ENCODE measurements around the gene TNNI2.

DNA sequence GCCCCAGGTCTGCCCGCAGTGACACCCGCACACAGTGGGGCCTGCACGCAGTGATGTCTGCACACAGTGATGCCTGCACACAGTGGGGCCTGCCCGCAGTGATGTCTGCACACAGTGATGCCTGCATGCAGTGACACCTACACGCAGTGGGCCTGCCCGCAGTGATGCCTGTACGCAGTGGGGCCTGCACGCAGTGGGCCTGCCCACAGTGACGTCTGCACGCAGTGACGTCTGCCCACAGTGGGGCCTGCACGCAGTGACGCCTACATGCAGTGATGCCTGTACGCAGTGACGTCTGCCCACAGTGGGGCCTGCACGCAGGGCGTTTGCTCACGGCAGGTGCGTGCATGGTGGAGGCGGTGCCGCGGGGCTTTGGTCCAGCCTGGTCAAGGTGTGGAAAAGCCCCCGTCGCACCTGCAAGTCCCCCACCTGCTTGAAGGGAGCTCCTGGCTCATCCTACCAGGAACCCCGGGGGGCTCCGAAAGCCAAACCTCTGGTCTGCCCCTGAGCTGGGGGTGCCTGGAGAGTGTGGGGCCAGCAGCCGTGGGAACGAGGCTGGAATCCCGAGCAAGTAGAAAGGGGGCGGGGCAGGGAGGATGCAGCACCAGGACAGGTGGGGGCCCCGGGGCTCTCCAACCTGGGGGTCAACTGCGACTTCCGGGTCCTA is 12.9 kb upstream of the TNNI2 start:
- TF ChIP-seq, protein P1, sequence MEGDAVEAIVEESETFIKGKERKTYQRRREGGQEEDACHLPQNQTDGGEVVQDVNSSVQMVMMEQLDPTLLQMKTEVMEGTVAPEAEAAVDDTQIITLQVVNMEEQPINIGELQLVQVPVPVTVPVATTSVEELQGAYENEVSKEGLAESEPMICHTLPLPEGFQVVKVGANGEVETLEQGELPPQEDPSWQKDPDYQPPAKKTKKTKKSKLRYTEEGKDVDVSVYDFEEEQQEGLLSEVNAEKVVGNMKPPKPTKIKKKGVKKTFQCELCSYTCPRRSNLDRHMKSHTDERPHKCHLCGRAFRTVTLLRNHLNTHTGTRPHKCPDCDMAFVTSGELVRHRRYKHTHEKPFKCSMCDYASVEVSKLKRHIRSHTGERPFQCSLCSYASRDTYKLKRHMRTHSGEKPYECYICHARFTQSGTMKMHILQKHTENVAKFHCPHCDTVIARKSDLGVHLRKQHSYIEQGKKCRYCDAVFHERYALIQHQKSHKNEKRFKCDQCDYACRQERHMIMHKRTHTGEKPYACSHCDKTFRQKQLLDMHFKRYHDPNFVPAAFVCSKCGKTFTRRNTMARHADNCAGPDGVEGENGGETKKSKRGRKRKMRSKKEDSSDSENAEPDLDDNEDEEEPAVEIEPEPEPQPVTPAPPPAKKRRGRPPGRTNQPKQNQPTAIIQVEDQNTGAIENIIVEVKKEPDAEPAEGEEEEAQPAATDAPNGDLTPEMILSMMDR (IDR thresholded peaks at IDR 0.05) = no peak
- no peak for TF ChIP-seq EP300 (IDR thresholded peaks at IDR 0.05)
